ENCODE measurements around the gene LRIT3. TPM values are rescaled to one million over a fixed set of nuclear protein-coding genes. Genes with fewer than 3 reads are reported as not detected.

The LRIT3 gene
- total and polyA plus RNA-seq, 10 donors = 0.13 to 0.94 (median 0.28) TPM

DNA sequence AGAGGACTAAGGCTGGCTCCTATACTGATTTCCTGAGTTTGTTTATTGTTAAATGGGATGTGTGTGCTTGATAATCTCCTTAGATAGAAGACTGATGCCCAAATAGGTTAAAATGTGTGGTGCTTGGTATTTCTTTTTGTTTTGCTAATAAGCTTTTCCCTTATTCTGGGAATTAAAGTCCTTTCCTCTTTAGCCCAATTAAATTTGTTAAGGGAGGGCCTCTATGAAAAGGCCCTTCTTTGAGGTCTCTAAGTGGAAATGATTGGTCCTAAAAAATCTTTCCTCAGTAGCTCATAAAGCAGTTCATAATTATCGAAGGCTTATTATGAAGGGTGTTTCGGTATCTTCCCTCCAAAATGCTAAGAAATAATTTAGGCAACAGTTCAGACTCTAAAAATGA, 20.2 kb upstream of the LRIT3 start, which contains the start of gene RRH:
RRH (plus strand) TSS at position 301 of the 400 bp plus-strand sequence; CDS start at position 357, 56 bp downstream.
- no peak for TF ChIP-seq POLR2A (IDR thresholded peaks at IDR 0.05)
- TF ChIP-seq POLR2AphosphoS5 (IDR thresholded peaks at IDR 0.05) = no peak
- TF ChIP-seq, protein P1, sequence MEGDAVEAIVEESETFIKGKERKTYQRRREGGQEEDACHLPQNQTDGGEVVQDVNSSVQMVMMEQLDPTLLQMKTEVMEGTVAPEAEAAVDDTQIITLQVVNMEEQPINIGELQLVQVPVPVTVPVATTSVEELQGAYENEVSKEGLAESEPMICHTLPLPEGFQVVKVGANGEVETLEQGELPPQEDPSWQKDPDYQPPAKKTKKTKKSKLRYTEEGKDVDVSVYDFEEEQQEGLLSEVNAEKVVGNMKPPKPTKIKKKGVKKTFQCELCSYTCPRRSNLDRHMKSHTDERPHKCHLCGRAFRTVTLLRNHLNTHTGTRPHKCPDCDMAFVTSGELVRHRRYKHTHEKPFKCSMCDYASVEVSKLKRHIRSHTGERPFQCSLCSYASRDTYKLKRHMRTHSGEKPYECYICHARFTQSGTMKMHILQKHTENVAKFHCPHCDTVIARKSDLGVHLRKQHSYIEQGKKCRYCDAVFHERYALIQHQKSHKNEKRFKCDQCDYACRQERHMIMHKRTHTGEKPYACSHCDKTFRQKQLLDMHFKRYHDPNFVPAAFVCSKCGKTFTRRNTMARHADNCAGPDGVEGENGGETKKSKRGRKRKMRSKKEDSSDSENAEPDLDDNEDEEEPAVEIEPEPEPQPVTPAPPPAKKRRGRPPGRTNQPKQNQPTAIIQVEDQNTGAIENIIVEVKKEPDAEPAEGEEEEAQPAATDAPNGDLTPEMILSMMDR (IDR thresholded peaks at IDR 0.05 in 8 of 11, conservative IDR thresholded peaks at IDR 0.05 in 3 of 11) = no peak
- no peak for DNase-seq
- Histone ChIP-seq H3K4me1 (no peaks in the 10 kb centered on the region), H3K36me3 (peaks cover 0 to 50% (median 27%) of the 10 kb centered on the region in 6 donors), H3K9me3 (no peaks in the 10 kb centered on the region), H3K27me3 (replicated peaks in 1 of 7) (no peaks in the 10 kb centered on the region), H3K27ac (no peak within 1 kb of the TSS), H3K4me3 (no peak within 1 kb of the TSS)
- 92 to 99% (median 97%) methylated on average over 2 of the region's 2 CpGs for WGBS, 5 donors
- intact Hi-C loops (cut with DNase I; ENCODE audit: low total_unique reads) = loop anchor here (10.0 kb wide), 1 partner anchor 123 kb away; the partner anchor contains the start of gene CASP6

DNA sequence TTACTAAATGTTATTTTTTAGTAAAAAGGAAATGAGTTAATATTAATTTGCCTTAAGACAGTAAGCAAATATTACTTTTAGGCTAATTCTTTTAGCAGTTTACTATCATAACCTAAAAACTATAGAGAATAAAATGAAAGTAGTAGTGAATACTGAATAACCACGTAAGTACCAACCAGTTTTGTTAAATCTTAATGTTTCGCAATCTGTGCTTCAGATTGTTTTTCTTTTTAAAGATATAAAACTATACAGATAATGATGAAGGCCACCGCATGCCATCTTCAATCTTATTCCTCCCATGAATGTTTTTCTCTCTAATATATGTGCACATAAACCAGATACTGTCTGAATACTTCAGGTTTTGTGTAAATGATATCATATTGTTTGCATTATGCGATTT, 14.2 kb upstream of the LRIT3 start:
- Histone ChIP-seq H3K9me3 (no peaks in the 10 kb centered on the region), H3K27ac (no peak overlapping the region), H3K27me3 (replicated peaks in 1 of 7) (no peaks in the 10 kb centered on the region), H3K4me1 (no peaks in the 10 kb centered on the region), H3K36me3 (no peaks in the 10 kb centered on the region), H3K4me3 (no peak overlapping the region)
- TF ChIP-seq POLR2AphosphoS5 (IDR thresholded peaks at IDR 0.05) (no peak), POLR2A (IDR thresholded peaks at IDR 0.05) (no peak)
- TF ChIP-seq, protein P1 (IDR thresholded peaks at IDR 0.05 in 8 of 11, conservative IDR thresholded peaks at IDR 0.05 in 3 of 11) = no peak
- 87 to 96% (median 91%) methylated on average over 4 of the region's 4 CpGs for WGBS, 5 donors
- intact Hi-C loops (cut with DNase I; ENCODE audit: low total_unique reads) = no loop called here
- DNase-seq = no peak

DNA sequence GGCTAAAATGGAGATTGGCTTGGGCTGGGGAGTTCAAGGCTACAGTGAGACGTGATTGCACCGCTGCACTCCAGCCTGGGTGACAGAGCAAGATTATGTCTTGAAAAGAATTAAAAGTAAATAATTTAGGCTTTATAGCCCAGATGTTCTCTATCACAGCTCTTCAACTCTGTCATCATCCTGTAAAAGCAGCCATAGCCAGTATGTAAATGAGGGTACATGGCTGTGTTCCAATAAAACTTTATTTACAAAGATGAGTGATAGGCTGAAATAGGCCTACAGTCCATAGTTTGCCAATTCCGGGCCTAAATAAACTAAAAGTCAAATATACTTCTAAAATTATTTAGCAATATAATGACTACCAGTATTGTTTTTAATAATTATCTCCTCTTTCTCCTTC, 10.9 kb upstream of the LRIT3 start:
- DNase-seq = no peak
- WGBS, 5 donors = 87 to 97% (median 95%) methylated on average over 3 of the region's 3 CpGs
- intact Hi-C loops (cut with DNase I; ENCODE audit: low total_unique reads) = no loop called here

DNA sequence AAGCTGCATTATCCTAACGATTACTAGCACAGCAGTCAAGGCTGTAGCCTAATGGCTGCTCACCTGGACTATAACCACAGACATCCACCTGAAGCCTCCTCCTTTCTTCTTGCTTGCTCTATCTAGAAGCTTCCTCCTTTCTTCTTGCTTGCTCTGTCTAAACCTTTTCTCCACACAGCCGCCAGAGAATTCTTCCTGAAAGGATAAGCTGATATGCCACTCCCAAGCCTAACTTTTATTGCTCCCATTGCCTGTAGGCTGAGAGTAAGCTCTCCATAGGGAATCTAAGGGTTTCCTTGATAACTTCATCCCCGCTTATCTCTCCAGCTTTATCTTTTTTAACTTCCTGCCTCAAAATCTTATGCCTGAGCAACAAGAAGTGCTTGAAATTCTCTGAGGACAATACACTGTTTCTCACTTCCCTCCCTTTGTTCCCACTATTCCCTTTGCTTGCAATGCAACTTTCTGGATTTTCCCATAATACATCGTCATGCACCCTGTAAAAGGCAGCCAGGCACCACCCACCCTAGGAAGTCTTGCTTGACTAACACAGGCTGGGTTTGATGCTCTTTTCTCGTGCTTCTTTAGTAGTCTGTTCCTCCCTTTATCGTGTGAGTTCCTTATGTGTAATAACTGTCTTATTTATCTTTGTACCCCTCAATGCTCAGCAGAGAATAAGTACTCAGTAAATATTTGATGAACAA, 1.4 kb upstream of the LRIT3 start:
- Histone ChIP-seq H3K27me3 (replicated peaks in 1 of 7) (no peaks in the 10 kb centered on the region), H3K36me3 (no peaks in the 10 kb centered on the region), H3K27ac (no peak overlapping the region), H3K4me1 (no peaks in the 10 kb centered on the region), H3K4me3 (no peak overlapping the region), H3K9me3 (no peaks in the 10 kb centered on the region)
- intact Hi-C loops (cut with DNase I; ENCODE audit: low total_unique reads) = no loop called here
- WGBS, 5 donors = 53 to 58% (median 57%) methylated on average over 6 of the region's 6 CpGs
- no peak for TF ChIP-seq POLR2AphosphoS5 (IDR thresholded peaks at IDR 0.05)
- TF ChIP-seq, protein P1 (IDR thresholded peaks at IDR 0.05 in 8 of 11, conservative IDR thresholded peaks at IDR 0.05 in 3 of 11) = no peak
- TF ChIP-seq POLR2A (IDR thresholded peaks at IDR 0.05) = no peak
- DNase-seq = no peak

More for the DNA sequence above, 10.9 kb upstream of the LRIT3 start:
- no peaks in the 10 kb centered on the region for H3K36me3 ChIP-seq
- H3K4me3 ChIP-seq = no peak overlapping the region
- H3K27ac ChIP-seq = no peak overlapping the region
- no peaks in the 10 kb centered on the region for H3K27me3 ChIP-seq (replicated peaks in 1 of 7)
- no peaks in the 10 kb centered on the region for H3K9me3 ChIP-seq
- TF ChIP-seq POLR2AphosphoS5 (IDR thresholded peaks at IDR 0.05) = no peak
- no peak for TF ChIP-seq POLR2A (IDR thresholded peaks at IDR 0.05)
- TF ChIP-seq, protein P1 (IDR thresholded peaks at IDR 0.05 in 8 of 11, conservative IDR thresholded peaks at IDR 0.05 in 3 of 11) = no peak
- H3K4me1 ChIP-seq = no peaks in the 10 kb centered on the region
